Subcutaneous adipose tissue (tissue), 4 donors: Measurements from ENCODE around the gene SNX10. TPM values are rescaled to one million over a fixed set of nuclear protein-coding genes. Genes with fewer than 3 reads are reported as not detected.

Experiments
- total RNA-seq, 4 donors: library from RNA; depleted of rRNA; stranded (reverse); fragments of >200 nt; gene quantifications; one replicate each; pipeline ENCODE4 v1.1.0, GENCODE V29; 2016
- TF ChIP-seq, protein P1 (sequence below): fragments of 450-650 bp; IDR thresholded peaks from one replicate; pipeline ENCODE4 v1.5.1; 2016; ENCODE audit warnings: low read depth, mild to moderate bottlenecking, control low read depth, antibody characterized with exemption, moderate library complexity

SNX10 gene, protein sequence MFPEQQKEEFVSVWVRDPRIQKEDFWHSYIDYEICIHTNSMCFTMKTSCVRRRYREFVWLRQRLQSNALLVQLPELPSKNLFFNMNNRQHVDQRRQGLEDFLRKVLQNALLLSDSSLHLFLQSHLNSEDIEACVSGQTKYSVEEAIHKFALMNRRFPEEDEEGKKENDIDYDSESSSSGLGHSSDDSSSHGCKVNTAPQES
- total RNA-seq = 100 to 1,000 TPM in 1 of 4 donors, 10 to 100 TPM in 3; 23.9 to 150 (median 68.6) TPM

DNA sequence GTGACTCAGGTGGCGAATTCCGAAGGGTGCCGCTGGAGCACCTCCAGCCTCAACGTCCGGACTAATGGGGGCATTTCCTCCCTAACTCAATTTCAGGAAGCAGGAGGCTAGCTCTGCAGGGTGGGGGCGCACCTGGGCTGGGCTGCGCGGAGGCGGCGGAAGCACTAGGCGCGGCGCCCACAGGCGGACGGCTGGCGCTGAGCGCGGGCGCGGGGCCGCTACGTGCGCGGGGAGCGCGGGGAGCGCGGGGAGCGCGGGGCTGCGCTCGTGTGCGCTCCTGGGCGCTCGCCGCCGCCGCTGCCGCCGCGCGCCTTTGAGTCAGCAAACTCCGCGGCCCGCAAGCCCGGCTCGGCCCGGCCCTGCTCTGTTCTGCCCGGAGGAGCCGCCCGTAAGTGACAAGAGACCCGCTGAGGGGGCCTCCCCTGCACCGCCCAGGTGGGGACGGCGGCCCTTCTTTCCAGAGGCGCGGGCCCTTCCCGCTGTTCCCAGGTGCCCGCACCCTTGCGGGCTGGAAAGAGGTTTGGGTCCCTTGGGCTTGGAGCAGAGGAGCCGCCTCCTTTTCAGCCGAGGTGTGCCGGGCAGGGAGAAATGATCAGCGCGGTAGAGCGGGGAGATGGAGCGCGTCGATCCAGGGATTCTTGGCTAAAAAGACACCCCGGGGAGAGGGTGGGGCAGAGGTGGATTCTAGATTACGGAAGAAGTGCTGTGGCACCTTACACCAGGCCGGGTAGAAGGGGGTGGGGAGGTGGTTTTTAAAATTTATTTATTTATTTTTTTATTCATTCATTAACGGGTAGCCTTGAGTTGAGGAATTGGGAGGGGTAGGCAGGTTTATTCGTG is at the start of gene SNX10:
Gene SNX10, plus strand, starts transcription at position 164 of the 840 bp plus-strand sequence. CDS start 54,581 bp downstream, outside the sequence.
- TF ChIP-seq, protein P1, sequence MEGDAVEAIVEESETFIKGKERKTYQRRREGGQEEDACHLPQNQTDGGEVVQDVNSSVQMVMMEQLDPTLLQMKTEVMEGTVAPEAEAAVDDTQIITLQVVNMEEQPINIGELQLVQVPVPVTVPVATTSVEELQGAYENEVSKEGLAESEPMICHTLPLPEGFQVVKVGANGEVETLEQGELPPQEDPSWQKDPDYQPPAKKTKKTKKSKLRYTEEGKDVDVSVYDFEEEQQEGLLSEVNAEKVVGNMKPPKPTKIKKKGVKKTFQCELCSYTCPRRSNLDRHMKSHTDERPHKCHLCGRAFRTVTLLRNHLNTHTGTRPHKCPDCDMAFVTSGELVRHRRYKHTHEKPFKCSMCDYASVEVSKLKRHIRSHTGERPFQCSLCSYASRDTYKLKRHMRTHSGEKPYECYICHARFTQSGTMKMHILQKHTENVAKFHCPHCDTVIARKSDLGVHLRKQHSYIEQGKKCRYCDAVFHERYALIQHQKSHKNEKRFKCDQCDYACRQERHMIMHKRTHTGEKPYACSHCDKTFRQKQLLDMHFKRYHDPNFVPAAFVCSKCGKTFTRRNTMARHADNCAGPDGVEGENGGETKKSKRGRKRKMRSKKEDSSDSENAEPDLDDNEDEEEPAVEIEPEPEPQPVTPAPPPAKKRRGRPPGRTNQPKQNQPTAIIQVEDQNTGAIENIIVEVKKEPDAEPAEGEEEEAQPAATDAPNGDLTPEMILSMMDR = no peak

DNA sequence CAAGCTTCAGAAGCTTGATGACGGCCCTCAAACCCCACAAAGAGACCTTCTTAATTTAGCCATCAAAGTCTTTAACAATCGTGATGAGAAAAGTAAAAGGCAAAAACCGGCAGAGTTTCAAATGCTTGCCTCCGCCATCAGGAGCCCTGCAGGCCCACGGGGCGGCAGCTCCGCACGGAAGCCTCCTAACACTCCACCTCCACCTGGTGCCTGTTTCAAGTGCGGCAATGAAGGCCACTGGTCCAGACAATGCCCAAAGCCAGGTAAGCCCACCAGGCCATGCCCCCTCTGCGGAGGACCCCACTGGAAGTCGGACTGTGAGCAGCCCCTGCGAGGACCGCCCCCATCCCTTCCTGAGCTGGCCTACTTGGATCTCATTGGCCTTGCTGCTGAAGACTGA is 46.5 kb upstream of the SNX10 start:
- TF ChIP-seq, protein P1 = no peak

DNA sequence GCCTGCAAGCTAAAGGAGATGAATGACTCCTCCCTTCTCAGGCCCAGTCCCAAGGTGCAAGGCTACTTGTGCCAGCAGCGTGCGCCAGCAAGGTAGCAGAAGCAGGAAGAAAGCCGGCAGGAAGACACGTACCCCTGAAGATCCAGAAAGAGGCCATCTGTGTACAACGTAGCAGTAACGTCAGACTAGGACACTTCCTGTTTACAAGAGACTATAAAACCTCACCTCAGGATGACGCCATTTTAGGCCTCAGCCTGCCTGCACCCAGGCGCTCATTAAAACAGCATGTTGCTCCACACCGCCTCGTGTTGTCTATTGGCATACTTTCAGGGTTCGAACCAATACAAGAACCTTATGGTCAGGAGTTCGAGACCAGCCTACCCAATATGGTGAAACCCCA is 41.4 kb upstream of the SNX10 start:
- TF ChIP-seq, protein P1 = no peak

DNA sequence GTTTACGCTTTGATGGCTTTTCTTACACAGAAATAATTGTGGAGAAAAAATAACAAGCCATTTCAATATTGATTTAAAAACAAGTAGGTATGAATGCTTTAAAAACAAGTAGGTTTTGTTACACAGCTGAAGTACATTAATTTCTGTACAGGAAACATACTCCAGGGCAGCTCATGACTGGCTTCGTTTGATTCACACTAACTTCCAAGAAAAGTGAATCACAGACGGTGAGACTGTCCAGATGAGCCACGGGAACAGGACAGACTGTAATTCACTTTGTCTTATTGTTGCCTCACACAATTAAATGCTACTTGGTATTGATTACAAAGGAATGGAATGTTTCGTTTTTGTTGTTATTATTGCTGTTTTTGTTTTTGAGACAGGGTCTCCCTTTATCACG is 26.6 kb upstream of the SNX10 start:
- TF ChIP-seq, protein P1 = no peak

DNA sequence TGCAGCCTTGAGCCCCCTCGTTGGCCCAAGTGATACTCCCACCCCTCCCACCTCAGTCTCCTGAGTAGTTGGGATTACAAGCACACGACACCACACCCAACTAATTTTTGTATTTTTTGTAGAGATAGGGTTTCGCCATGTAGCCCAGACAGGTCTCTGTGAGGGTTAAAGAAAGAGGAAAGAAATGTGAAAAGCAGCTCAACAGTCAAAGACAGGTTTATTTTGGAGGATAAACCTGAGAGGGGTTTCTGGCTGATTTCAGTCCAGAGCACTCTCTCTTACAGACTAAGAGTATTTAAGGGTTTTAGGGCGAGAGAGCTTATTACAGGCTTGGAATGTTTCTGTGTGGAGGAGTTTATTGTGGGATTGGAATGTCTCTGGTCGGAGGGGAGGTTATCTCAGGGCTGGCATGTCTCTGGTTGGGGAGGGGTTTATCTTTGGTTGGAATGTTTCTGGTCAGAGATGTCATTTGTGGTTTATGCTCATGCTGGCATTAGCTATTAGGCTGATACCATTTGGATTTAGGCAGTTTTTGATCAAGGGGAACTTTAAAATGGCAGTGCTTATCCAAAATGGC is 26.1 kb upstream of the SNX10 start:
- TF ChIP-seq, protein P1 = no peak

DNA sequence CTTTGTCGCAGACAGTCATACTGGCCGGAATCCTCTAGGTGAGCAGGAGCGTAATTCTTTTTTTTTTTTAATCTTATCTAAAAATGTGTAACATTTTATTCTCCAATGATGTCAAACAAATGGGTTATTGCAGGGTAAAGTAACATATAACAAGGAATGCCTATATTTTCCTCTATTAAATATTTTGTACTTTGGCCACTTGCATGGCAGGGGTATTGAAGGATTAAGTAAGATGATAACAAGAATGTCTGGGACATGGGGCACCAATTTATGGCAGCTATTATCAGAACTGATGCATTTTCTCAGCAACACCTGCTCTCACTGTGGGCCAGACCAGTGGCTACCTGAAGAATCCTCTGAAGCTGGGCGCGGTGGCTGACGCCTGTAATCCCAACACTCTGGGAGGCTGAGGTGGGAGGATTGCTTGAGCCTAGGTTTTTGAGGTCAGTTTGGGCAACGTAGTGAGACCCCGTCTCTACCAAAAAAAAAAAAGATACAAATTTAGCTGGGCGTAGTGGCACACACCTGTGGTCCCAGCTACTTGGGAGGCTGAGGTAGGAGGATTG is 24.0 kb upstream of the SNX10 start:
- TF ChIP-seq, protein P1 = no peak

DNA sequence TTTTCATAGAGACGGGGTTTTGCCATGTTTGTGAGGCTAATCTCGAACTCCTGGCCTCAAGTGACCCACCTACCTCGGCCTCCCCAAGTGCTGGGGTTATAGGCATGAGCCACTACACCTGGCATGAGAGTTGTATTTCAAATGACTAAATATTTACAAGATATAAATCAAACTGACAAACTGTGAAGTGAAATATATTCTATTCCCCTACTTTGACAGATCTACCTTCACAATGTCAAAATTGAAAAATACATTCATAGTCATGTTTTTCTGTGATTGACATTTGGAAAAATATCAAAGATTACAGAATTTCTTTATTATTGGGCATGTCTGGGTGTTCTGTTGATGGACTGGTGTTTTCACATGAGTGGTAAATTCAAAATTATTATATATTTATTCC is 16.4 kb upstream of the SNX10 start:
- TF ChIP-seq, protein P1 = no peak
